ENCODE data around the gene PUS3. TPM values are rescaled to one million over a fixed set of nuclear protein-coding genes. Genes with fewer than 3 reads are reported as not detected.

The PUS3 gene
- total RNA-seq, 1 experiment from 2014 or later: 18.6 TPM

DNA sequence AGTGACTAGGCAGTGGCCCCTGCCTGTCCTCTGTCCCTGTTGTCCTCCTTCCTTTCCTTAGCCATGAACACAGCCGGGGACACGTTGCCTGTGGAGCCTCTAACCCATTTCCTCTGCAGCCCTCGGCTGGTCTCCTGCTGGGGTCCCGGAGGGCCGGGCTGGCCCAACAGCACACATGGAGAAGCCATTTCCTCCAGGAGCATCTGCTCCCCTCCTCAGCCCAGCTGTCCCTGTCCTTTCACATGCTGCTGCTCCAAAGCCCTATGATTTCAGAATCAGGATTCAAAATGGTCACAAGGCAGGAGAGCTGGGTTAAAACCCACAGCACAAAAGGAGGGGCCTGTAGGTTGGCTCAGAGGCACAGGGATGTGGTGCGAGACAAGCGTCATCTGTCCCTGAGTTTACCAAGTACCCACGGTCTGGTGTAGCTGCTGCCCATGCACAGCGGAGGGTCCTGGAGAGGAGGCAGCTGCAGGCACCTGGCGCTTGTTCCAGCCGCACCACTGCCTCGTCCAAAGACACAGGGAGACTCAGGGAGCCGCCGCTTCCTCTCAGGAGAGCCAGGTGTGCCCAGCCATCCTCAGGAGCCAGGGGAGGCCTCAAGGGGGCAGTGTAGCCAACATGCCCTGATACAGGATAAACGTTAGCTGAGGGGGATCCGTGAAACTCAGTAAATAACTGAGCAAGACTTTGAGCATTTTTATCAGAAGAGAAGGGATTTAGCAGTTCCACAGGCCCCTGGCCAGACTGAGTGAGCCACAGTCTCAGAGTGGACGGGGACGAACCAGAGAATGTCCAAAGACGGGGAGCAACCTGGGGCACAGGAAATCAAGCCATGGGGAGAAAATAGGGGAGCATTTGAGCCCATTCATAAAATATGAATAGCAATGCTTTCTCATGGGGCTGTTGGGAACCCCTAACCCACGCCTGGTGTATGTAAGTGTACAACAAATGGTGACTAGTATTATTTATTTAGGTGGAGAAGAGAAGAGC lies 38.9 kb upstream of the PUS3 start (continued):
- TF ChIP-seq, protein P1, sequence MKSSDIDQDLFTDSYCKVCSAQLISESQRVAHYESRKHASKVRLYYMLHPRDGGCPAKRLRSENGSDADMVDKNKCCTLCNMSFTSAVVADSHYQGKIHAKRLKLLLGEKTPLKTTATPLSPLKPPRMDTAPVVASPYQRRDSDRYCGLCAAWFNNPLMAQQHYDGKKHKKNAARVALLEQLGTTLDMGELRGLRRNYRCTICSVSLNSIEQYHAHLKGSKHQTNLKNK (CRISPR knock-in tag; IDR thresholded peaks at IDR 0.05): no peak
- TF ChIP-seq CBFB (CRISPR knock-in tag; IDR thresholded peaks at IDR 0.05; ENCODE audit: low read depth): peak; percentile 41; the same call in 1 of the 2 replicates
- TF ChIP-seq NFATC4 (CRISPR knock-in tag; IDR thresholded peaks at IDR 0.05): no peak
- TF ChIP-seq MYBL2 (CRISPR knock-in tag; IDR thresholded peaks at IDR 0.05): no peak
- TF ChIP-seq, protein P2, sequence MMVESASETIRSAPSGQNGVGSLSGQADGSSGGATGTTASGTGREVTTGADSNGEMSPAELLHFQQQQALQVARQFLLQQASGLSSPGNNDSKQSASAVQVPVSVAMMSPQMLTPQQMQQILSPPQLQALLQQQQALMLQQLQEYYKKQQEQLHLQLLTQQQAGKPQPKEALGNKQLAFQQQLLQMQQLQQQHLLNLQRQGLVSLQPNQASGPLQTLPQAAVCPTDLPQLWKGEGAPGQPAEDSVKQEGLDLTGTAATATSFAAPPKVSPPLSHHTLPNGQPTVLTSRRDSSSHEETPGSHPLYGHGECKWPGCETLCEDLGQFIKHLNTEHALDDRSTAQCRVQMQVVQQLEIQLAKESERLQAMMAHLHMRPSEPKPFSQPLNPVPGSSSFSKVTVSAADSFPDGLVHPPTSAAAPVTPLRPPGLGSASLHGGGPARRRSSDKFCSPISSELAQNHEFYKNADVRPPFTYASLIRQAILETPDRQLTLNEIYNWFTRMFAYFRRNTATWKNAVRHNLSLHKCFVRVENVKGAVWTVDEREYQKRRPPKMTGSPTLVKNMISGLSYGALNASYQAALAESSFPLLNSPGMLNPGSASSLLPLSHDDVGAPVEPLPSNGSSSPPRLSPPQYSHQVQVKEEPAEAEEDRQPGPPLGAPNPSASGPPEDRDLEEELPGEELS (CRISPR knock-in tag; IDR thresholded peaks at IDR 0.05): no peak
- TF ChIP-seq, protein P3, sequence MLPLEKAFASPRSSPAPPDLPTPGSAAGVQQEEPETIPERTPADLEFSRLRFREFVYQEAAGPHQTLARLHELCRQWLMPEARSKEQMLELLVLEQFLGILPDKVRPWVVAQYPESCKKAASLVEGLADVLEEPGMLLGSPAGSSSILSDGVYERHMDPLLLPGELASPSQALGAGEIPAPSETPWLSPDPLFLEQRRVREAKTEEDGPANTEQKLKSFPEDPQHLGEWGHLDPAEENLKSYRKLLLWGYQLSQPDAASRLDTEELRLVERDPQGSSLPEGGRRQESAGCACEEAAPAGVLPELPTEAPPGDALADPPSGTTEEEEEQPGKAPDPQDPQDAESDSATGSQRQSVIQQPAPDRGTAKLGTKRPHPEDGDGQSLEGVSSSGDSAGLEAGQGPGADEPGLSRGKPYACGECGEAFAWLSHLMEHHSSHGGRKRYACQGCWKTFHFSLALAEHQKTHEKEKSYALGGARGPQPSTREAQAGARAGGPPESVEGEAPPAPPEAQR (CRISPR knock-in tag; IDR thresholded peaks at IDR 0.05): no peak
- TF ChIP-seq FOXJ3 (CRISPR knock-in tag; IDR thresholded peaks at IDR 0.05; ENCODE audit: borderline replicate concordance): no peak
- TF ChIP-seq JAZF1 (CRISPR knock-in tag; IDR thresholded peaks at IDR 0.05): no peak
- TF ChIP-seq, protein P4, sequence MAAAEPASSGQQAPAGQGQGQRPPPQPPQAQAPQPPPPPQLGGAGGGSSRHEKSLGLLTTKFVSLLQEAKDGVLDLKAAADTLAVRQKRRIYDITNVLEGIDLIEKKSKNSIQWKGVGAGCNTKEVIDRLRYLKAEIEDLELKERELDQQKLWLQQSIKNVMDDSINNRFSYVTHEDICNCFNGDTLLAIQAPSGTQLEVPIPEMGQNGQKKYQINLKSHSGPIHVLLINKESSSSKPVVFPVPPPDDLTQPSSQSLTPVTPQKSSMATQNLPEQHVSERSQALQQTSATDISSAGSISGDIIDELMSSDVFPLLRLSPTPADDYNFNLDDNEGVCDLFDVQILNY (CRISPR knock-in tag; IDR thresholded peaks at IDR 0.05): no peak
- TF ChIP-seq ZNF219 (CRISPR knock-in tag; IDR thresholded peaks at IDR 0.05; ENCODE audit: borderline replicate concordance): no peak
- peak; percentile 22; the same call in 1 of the 2 replicates for TF ChIP-seq ZBTB21 (CRISPR knock-in tag; IDR thresholded peaks at IDR 0.05; ENCODE audit: borderline replicate concordance)
- peak; percentile 45; the same call in 1 of the 2 replicates for TF ChIP-seq ZNF423 (CRISPR knock-in tag; IDR thresholded peaks at IDR 0.05)
- TF ChIP-seq, protein P5, sequence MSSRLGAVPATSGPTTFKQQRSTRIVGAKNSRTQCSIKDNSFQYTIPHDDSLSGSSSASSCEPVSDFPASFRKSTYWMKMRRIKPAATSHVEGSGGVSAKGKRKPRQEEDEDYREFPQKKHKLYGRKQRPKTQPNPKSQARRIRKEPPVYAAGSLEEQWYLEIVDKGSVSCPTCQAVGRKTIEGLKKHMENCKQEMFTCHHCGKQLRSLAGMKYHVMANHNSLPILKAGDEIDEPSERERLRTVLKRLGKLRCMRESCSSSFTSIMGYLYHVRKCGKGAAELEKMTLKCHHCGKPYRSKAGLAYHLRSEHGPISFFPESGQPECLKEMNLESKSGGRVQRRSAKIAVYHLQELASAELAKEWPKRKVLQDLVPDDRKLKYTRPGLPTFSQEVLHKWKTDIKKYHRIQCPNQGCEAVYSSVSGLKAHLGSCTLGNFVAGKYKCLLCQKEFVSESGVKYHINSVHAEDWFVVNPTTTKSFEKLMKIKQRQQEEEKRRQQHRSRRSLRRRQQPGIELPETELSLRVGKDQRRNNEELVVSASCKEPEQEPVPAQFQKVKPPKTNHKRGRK (CRISPR knock-in tag; IDR thresholded peaks at IDR 0.05; ENCODE audit: borderline replicate concordance): no peak
- no peak; the same call in 1 of the 2 replicates for TF ChIP-seq ETV6 (CRISPR knock-in tag; IDR thresholded peaks at IDR 0.05)
- TF ChIP-seq FOXK1 (CRISPR knock-in tag; IDR thresholded peaks at IDR 0.05): no peak
- no peak for TF ChIP-seq ZNF396 (CRISPR knock-in tag; IDR thresholded peaks at IDR 0.05; ENCODE audit: borderline replicate concordance)
- TF ChIP-seq TEAD1 (CRISPR knock-in tag; IDR thresholded peaks at IDR 0.05): no peak
- no peak for TF ChIP-seq SP1 (CRISPR knock-in tag; conservative IDR thresholded peaks at IDR 0.05)
- TF ChIP-seq SOX15 (CRISPR knock-in tag; IDR thresholded peaks at IDR 0.05): no peak
- TF ChIP-seq PRRX2 (CRISPR knock-in tag; IDR thresholded peaks at IDR 0.05): no peak
- TF ChIP-seq, protein P6, sequence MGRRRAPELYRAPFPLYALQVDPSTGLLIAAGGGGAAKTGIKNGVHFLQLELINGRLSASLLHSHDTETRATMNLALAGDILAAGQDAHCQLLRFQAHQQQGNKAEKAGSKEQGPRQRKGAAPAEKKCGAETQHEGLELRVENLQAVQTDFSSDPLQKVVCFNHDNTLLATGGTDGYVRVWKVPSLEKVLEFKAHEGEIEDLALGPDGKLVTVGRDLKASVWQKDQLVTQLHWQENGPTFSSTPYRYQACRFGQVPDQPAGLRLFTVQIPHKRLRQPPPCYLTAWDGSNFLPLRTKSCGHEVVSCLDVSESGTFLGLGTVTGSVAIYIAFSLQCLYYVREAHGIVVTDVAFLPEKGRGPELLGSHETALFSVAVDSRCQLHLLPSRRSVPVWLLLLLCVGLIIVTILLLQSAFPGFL (CRISPR knock-in tag; IDR thresholded peaks at IDR 0.05; ENCODE audit: borderline replicate concordance): no peak
- no peak for TF ChIP-seq ZNF121 (CRISPR knock-in tag; IDR thresholded peaks at IDR 0.05)
- TF ChIP-seq ZNF317 (CRISPR knock-in tag; IDR thresholded peaks at IDR 0.05; ENCODE audit: borderline replicate concordance, low read depth): no peak
- TF ChIP-seq, protein P7, sequence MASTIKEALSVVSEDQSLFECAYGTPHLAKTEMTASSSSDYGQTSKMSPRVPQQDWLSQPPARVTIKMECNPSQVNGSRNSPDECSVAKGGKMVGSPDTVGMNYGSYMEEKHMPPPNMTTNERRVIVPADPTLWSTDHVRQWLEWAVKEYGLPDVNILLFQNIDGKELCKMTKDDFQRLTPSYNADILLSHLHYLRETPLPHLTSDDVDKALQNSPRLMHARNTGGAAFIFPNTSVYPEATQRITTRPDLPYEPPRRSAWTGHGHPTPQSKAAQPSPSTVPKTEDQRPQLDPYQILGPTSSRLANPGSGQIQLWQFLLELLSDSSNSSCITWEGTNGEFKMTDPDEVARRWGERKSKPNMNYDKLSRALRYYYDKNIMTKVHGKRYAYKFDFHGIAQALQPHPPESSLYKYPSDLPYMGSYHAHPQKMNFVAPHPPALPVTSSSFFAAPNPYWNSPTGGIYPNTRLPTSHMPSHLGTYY (CRISPR knock-in tag; IDR thresholded peaks at IDR 0.05): no peak
- no peak for TF ChIP-seq JUN (CRISPR knock-in tag; IDR thresholded peaks at IDR 0.05)
- TF ChIP-seq, protein P8, sequence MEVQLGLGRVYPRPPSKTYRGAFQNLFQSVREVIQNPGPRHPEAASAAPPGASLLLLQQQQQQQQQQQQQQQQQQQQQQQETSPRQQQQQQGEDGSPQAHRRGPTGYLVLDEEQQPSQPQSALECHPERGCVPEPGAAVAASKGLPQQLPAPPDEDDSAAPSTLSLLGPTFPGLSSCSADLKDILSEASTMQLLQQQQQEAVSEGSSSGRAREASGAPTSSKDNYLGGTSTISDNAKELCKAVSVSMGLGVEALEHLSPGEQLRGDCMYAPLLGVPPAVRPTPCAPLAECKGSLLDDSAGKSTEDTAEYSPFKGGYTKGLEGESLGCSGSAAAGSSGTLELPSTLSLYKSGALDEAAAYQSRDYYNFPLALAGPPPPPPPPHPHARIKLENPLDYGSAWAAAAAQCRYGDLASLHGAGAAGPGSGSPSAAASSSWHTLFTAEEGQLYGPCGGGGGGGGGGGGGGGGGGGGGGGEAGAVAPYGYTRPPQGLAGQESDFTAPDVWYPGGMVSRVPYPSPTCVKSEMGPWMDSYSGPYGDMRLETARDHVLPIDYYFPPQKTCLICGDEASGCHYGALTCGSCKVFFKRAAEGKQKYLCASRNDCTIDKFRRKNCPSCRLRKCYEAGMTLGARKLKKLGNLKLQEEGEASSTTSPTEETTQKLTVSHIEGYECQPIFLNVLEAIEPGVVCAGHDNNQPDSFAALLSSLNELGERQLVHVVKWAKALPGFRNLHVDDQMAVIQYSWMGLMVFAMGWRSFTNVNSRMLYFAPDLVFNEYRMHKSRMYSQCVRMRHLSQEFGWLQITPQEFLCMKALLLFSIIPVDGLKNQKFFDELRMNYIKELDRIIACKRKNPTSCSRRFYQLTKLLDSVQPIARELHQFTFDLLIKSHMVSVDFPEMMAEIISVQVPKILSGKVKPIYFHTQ (CRISPR knock-in tag; IDR thresholded peaks at IDR 0.05): no peak
